SJSA1 (cell line): Measurements from ENCODE around the gene PTGIR. TPM values are rescaled to one million over a fixed set of nuclear protein-coding genes. Genes with fewer than 3 reads are reported as not detected.

ENCODE experiments used
- DNase-seq, 2 experiments: peaks; one replicate each; pipeline ENCODE4 v3.0.0-alpha.2; 2015 to 2020; ENCODE audit warnings: low spot score in 2 of 2, low read depth in 1 of 2
- H3K27ac ChIP-seq: fragments of 250-450 bp; sonication (Bioruptor Pico); 2 replicates; pipeline ENCODE4 v1.5.1; 2020; ENCODE audit warnings: mild to moderate bottlenecking, moderate library complexity
- H3K27me3 ChIP-seq: fragments of 250-450 bp; sonication (Bioruptor Pico); replicated peaks from 2 replicates; pipeline ENCODE4 v1.5.1; 2020; ENCODE audit warnings: mild to moderate bottlenecking, moderate library complexity
- H3K36me3 ChIP-seq: fragments of 250-450 bp; sonication (Bioruptor Pico); 2 replicates; pipeline ENCODE4 v1.5.1; 2020; ENCODE audit warnings: mild to moderate bottlenecking
- H3K4me1 ChIP-seq: fragments of 250-450 bp; sonication (Bioruptor Pico); replicated peaks from 2 replicates; pipeline ENCODE4 v1.6.1; 2021; ENCODE audit warnings: mild to moderate bottlenecking
- H3K4me3 ChIP-seq: fragments of 250-450 bp; sonication (Bioruptor Pico); 2 replicates; pipeline ENCODE4 v1.5.1; 2020; ENCODE audit warnings: mild to moderate bottlenecking
- H3K9me3 ChIP-seq: fragments of 250-450 bp; sonication (Bioruptor Pico); replicated peaks from 2 replicates; pipeline ENCODE4 v1.5.1; 2020; ENCODE audit warnings: mild to moderate bottlenecking
- total RNA-seq: library from RNA; depleted of rRNA; stranded (reverse); fragments of >200 nt; shearing (Covaris generic); gene quantifications from 2 replicates; pipeline ENCODE4 v1.2.3, GENCODE V29; 2014

Gene PTGIR
- total RNA-seq, 1 experiment from 2014 or later, result not detected

DNA sequence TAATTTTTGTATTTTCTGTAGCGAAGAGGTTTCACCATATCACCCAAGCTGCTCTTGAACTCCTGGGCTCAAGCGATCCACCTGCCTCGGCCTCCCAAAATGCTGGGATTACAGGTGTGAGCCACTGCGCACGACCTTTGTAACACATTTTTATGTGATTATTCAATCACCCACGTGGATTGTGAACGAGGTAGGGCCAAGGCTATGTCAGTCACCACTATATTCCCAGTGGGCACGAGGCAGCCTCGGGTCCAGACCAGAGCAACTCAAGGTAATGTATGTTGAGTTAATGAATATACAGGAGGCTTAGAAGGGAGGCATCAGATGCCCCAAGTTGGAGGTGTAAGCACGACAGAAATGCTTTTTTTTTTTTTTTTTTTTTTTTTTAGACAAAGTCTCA lies 8.9 kb downstream of the PTGIR start:
- Histone ChIP-seq H3K9me3 (no peaks in the 10 kb centered on the region), H3K27me3 (no peaks in the 10 kb centered on the region), H3K27ac (no peak overlapping the region), H3K4me3 (no peak overlapping the region), H3K36me3 (peaks cover 3% of the 10 kb centered on the region), H3K4me1 (0 out of 2 replicates have a peak, but pooled peaks cover 3% of the 10 kb centered on the region)
- no peak for DNase-seq

- 0 out of 2 replicates have a peak, but pooled peaks cover 3% of the 10 kb centered on the region for H3K4me1 ChIP-seq
- no peaks in the 10 kb centered on the region for H3K27me3 ChIP-seq
- no peak overlapping the region for H3K27ac ChIP-seq
- H3K4me3 ChIP-seq, result no peak overlapping the region
- H3K9me3 ChIP-seq, result no peaks in the 10 kb centered on the region
- DNase-seq, result peak; percentile 68 to 81
- peaks cover 19% of the 10 kb centered on the region for H3K36me3 ChIP-seq
Observed at GRCh38 chr19:46614114-46614722, 10.7 kb downstream of the PTGIR start.

DNA sequence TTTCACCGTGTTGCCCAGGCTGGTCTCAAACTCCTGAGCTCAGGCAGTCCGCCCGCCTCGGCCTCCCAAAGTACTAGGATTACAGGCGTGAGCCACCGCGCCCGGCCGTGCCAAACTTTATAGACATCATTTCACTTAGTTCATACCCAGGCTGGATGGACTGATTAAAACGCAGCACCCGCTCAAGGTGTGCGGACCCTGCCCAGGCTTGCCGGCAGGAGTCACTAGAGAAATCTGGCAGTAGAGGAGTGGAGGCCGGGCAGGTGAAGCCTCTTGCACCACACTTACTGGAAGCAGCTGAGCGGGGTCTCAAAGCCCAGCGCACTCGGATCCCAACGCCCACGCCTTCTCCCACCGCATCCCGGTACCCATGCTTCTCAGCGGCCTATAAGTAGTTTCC lies 11.4 kb downstream of the PTGIR start:
- Histone ChIP-seq H3K36me3 (peaks cover 26% of the 10 kb centered on the region), H3K9me3 (no peaks in the 10 kb centered on the region), H3K27ac (no peak overlapping the region), H3K4me1 (0 out of 2 replicates have a peak, but pooled peaks cover 3% of the 10 kb centered on the region), H3K27me3 (no peaks in the 10 kb centered on the region), H3K4me3 (no peak overlapping the region)
- no peak for DNase-seq

GRCh38 chr19:46611776-46612175 lies 13.1 kb downstream of the PTGIR start:
- H3K27me3 ChIP-seq, result no peaks in the 10 kb centered on the region
- no peak overlapping the region for H3K27ac ChIP-seq
- H3K9me3 ChIP-seq, result no peaks in the 10 kb centered on the region
- H3K36me3 ChIP-seq, result peaks cover 43% of the 10 kb centered on the region
- H3K4me1 ChIP-seq, result 0 out of 2 replicates have a peak, but pooled peaks cover 3% of the 10 kb centered on the region
- no peak for DNase-seq
- no peak overlapping the region for H3K4me3 ChIP-seq

DNA sequence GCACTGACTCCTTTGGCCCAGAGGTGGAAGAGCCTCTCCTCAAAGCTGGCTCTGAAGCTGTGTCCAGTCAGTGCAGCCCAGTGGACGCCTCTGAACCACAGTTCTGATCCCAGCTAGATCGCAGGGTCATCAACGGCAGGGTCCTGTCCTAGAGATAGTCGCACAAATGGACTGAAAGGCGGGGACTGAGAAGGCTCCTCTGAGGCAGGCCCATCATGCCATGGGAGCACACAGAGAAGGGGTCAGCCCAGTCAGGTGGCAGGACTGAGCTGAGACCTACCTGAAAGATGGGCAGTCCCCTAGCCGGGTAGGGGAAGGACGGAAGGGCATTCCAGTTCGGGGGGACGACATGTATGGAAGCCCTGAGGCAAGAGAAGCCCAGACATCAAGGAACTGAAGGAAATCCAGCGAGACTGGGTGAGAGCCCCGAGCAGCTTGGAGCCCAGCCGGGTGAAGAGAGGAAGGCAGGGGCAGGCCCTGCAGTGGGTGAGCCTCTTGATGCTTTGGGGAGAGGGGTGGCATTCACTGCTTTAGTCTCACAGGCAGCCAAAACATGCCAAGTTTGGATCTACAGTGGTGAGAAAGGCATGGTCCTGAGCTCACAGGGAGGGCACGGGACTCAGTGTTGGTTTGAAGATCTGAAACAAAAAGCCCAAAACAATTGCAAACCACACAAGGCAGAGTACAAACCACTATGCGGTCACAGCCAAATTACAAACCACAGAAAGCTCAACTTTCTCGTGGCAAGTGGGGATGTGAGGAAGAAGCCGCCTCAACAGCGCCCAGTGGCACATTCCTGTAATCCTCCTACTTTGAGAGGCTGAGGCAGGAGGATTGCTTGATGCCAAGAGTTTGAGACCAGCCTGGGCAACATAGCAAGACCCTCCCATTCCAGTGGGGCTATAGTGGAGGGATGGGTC lies 13.8 kb downstream of the PTGIR start:
- Histone ChIP-seq H3K27ac (no peak overlapping the region), H3K27me3 (no peaks in the 10 kb centered on the region), H3K36me3 (peaks cover 50% of the 10 kb centered on the region), H3K4me3 (no peak overlapping the region), H3K4me1 (0 out of 2 replicates have a peak, but pooled peaks cover 3% of the 10 kb centered on the region), H3K9me3 (no peaks in the 10 kb centered on the region)
- DNase-seq, result peak in 1 of 2 experiments; percentile 39

GRCh38 chr19:46610413-46610775 lies 14.5 kb downstream of the PTGIR start:
- no peak for DNase-seq
- H3K36me3 ChIP-seq, result peaks cover 57% of the 10 kb centered on the region
- H3K27ac ChIP-seq, result no peak overlapping the region
- no peaks in the 10 kb centered on the region for H3K27me3 ChIP-seq
- H3K4me1 ChIP-seq, result 0 out of 2 replicates have a peak, but pooled peaks cover 3% of the 10 kb centered on the region
- no peaks in the 10 kb centered on the region for H3K9me3 ChIP-seq
- H3K4me3 ChIP-seq, result no peak overlapping the region

GRCh38 chr19:46609511-46610412 lies 15.1 kb downstream of the PTGIR start:
- DNase-seq, result no peak
- H3K27ac ChIP-seq, result no peak overlapping the region
- H3K36me3 ChIP-seq, result peaks cover 62% of the 10 kb centered on the region
- no peak overlapping the region for H3K4me3 ChIP-seq
- no peaks in the 10 kb centered on the region for H3K9me3 ChIP-seq
- H3K4me1 ChIP-seq, result 0 out of 2 replicates have a peak, but pooled peaks cover 3% of the 10 kb centered on the region
- H3K27me3 ChIP-seq, result no peaks in the 10 kb centered on the region

DNA sequence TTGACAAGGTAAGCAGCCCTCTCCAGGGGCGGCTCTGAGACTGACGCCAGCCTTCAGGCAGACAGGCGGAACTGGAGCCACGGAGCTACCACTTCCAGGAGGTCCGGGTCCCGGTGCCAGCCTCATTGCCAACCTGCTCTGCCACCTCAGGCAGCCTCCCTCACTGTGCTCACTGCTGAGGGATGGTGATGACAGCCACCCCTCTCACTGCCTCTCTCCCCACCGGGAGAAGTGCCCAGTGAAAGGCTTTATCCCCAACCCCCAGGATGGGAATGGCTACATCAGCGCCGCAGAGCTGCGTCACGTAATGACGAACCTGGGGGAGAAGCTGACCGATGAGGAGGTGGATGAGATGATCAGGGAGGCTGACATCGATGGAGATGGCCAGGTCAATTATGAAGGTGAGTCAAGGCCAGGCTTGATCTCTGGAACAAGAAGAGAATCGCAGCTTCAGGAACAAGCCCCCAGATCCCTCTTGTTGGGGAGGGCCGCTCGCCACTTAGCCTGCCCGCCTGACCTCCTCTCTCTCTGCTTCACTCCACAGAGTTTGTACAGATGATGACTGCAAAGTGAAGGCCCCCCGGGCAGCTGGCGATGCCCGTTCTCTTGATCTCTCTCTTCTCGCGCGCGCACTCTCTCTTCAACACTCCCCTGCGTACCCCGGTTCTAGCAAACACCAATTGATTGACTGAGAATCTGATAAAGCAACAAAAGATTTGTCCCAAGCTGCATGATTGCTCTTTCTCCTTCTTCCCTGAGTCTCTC lies 16.1 kb downstream of the PTGIR start:
- H3K9me3 ChIP-seq, result no peaks in the 10 kb centered on the region
- H3K27me3 ChIP-seq, result no peaks in the 10 kb centered on the region
- H3K27ac ChIP-seq, result no peak overlapping the region
- H3K36me3 ChIP-seq, result peaks cover 66% of the 10 kb centered on the region
- H3K4me3 ChIP-seq, result no peak overlapping the region
- peaks cover 7% of the 10 kb centered on the region for H3K4me1 ChIP-seq
- DNase-seq, result no peak

GRCh38 chr19:46608178-46608577 lies 16.7 kb downstream of the PTGIR start:
- Histone ChIP-seq H3K4me3 (no peak overlapping the region), H3K9me3 (no peaks in the 10 kb centered on the region), H3K36me3 (peaks cover 72% of the 10 kb centered on the region), H3K27me3 (no peaks in the 10 kb centered on the region), H3K27ac (no peak overlapping the region), H3K4me1 (peaks cover 13% of the 10 kb centered on the region)
- DNase-seq, result no peak

DNA sequence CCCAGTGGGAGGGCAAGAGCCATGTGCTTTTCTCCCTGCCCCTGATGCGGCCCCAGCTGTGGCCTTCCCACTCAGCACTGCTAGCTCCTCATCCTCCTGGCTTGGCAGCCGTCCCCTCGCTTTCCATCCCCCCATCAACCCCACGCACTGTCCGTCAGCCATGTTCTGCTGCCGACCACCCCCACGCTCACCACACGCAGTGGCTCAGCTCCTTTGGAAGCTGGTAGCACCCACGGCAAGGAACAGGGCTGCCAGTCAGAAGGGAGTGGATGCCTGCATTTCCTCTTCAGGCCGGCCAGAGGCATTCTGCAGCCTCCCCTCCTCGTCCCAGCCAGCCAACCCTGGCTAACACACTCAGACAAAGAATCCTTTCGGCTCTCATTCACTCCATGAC lies 17.4 kb downstream of the PTGIR start:
- H3K36me3 ChIP-seq, result peaks cover 79% of the 10 kb centered on the region

GRCh38 chr19:46606681-46607447 lies 18.0 kb downstream of the PTGIR start:
- Histone ChIP-seq H3K27ac (no peak overlapping the region), H3K4me3 (no peak overlapping the region), H3K4me1 (peaks cover 21% of the 10 kb centered on the region), H3K36me3 (peaks cover 84% of the 10 kb centered on the region), H3K9me3 (no peaks in the 10 kb centered on the region), H3K27me3 (no peaks in the 10 kb centered on the region)
- DNase-seq, result no peak

More for the DNA sequence above, 17.4 kb downstream of the PTGIR start:
- no peak overlapping the region for H3K4me3 ChIP-seq
- DNase-seq, result peak in 1 of 2 experiments; percentile 29
- H3K4me1 ChIP-seq, result peaks cover 20% of the 10 kb centered on the region
- H3K9me3 ChIP-seq, result no peaks in the 10 kb centered on the region
- no peak overlapping the region for H3K27ac ChIP-seq
- no peaks in the 10 kb centered on the region for H3K27me3 ChIP-seq

DNA sequence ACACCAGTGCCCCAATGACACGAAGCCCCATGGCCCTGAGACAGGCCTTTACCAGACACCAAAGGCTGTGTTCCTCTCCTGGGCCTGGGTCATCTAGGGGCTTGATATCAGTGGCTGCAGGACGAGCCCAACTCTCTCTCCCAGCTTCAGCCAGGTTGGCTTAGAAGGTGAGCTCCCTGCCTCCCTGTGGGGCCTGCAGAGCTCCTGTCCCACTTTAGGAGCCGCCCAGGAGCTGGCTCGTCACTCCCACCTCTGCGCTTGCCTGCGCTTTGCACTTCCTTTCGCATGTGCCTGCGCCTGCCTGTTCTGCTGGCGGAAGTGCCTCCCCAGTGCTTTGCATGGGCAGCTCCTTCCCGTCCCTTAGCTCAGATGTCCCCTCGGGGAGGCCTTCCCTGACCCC lies 18.9 kb downstream of the PTGIR start:
- Histone ChIP-seq H3K27ac (no peak overlapping the region), H3K36me3 (peaks cover 86% of the 10 kb centered on the region), H3K4me1 (peaks cover 19% of the 10 kb centered on the region), H3K4me3 (no peak overlapping the region), H3K9me3 (no peaks in the 10 kb centered on the region), H3K27me3 (no peaks in the 10 kb centered on the region)
- DNase-seq, result peak in 1 of 2 experiments; percentile 19
